Stomach (tissue), 4 donors: ENCODE measurements around the gene DISC1.

Source experiments
- POLR2A ChIP-seq, 4 donors: fragments of 450-650 bp; IDR thresholded peaks; one replicate each; pipeline ENCODE4 v1.6.1; 2016; ENCODE audit warnings: antibody characterized with exemption in 4 of 4, control low read depth in 2 of 4, mild to moderate bottlenecking in 1 of 4, moderate library complexity in 1 of 4
- POLR2AphosphoS5 ChIP-seq, 3 donors: sonication (generic); formaldehyde crosslinking; IDR thresholded peaks; one replicate each; pipeline ENCODE4 v1.6.1; 2016; ENCODE audit warnings: antibody characterized with exemption in 3 of 3
- TF ChIP-seq, protein P1 (sequence below), 7 experiments: fragments of 450-650 bp in 4 of 7; fragments of 200-600 bp in 3 of 7; sonication (generic) in 3 of 7; IDR thresholded peaks; one replicate each; pipeline ENCODE4 v1.5.1; 2016 to 2019; ENCODE audit warnings: antibody characterized with exemption in 7 of 7, control low read depth in 2 of 7, mild to moderate bottlenecking in 1 of 7

DNA sequence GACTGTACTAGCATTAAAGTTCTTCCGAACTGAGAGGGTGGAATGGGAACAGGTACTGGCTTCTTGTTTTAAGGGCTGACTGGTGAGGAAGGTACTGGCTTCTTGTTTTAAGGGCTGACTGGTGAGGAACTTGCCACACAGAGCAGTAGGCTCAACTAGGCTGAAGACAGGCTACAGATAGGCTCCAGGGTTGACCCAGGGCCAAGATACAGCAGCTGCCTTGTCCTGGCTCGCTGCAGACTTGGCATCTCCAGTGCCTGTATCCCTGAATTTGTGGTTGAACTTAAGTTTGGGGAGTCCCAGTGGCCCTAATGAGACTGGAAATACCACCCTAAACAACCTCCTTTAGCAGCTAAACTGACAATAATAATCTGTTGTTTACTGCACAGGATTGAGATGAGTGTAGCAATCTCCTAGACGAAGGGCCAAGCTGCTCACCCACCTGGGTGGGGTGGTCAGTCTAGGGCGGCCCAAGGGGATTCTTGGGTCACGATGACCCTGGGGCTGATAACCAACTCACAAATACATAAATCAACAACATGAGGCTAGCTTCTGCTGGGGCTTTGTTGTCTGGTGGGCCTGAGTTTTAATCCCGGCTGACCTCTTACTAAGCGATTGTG, 227.1 kb downstream of the DISC1 start:
- TF ChIP-seq, protein P1, sequence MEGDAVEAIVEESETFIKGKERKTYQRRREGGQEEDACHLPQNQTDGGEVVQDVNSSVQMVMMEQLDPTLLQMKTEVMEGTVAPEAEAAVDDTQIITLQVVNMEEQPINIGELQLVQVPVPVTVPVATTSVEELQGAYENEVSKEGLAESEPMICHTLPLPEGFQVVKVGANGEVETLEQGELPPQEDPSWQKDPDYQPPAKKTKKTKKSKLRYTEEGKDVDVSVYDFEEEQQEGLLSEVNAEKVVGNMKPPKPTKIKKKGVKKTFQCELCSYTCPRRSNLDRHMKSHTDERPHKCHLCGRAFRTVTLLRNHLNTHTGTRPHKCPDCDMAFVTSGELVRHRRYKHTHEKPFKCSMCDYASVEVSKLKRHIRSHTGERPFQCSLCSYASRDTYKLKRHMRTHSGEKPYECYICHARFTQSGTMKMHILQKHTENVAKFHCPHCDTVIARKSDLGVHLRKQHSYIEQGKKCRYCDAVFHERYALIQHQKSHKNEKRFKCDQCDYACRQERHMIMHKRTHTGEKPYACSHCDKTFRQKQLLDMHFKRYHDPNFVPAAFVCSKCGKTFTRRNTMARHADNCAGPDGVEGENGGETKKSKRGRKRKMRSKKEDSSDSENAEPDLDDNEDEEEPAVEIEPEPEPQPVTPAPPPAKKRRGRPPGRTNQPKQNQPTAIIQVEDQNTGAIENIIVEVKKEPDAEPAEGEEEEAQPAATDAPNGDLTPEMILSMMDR (IDR thresholded peaks at IDR 0.05) = no peak
- TF ChIP-seq POLR2A (IDR thresholded peaks at IDR 0.05) = no peak
- TF ChIP-seq POLR2AphosphoS5 (IDR thresholded peaks at IDR 0.05) = no peak
